ENCODE results near the gene FAM47C.
"Not testable (repeated sequence)": the region's sequence is repeated elsewhere in the genome, so short reads cannot be mapped to it uniquely, and the experiment has no call there.

GRCh38 chrX:36987212-36987611 lies 21.0 kb upstream of the FAM47C start:
- not testable (repeated sequence) for TF ChIP-seq HDAC2 (IDR thresholded peaks at IDR 0.05); TCF12 (IDR thresholded peaks at IDR 0.05; ENCODE audit: low read depth, low read length); POU2F2 (IDR thresholded peaks at IDR 0.05; ENCODE audit: borderline replicate concordance, low read depth, low read length); CTCF (IDR thresholded peaks at IDR 0.05 in 2 of 3, conservative IDR thresholded peaks at IDR 0.05 in 1 of 3; ENCODE audit: control insufficient read depth in 2 of 3, extremely low read depth in 1 of 3, insufficient read depth in 1 of 3, low read depth in 3 of 3, low read length in 3 of 3); ATF7 (IDR thresholded peaks at IDR 0.05; ENCODE audit: low read depth); RELA (IDR thresholded peaks at IDR 0.05; ENCODE audit: borderline replicate concordance, partially characterized antibody); POLR2AphosphoS5 (IDR thresholded peaks at IDR 0.05; ENCODE audit: low read length); ZZZ3 (IDR thresholded peaks at IDR 0.05; ENCODE audit: control insufficient read depth, insufficient read length, low read depth); RFX5 (IDR thresholded peaks at IDR 0.05; ENCODE audit: low read depth, low read length); CHD1 (IDR thresholded peaks at IDR 0.05; ENCODE audit: low read depth, low read length); NR2C2 (IDR thresholded peaks at IDR 0.05; ENCODE audit: borderline replicate concordance, control insufficient read depth, insufficient read length, low read depth)

Data from GM12878 (cell line).